Astrocyte (in vitro differentiated cells and primary cell): ENCODE data around the gene DLG1.
"Not testable (repeated sequence)": the region's sequence is repeated elsewhere in the genome, so short reads cannot be mapped to it uniquely, and the experiment has no call there.

ENCODE experiments used
- CTCF ChIP-seq: IDR thresholded peaks from 2 replicates; pipeline ENCODE4 v1.5.1; 2011; ENCODE audit warnings: low read depth, mild to moderate bottlenecking, inconsistent platforms, low read length, moderate library complexity; ENCODE audit not compliant: insufficient read depth
- EZH2 ChIP-seq: IDR thresholded peaks from 2 replicates; pipeline ENCODE4 v1.6.1; 2012; ENCODE audit warnings: mild to moderate bottlenecking, low read length, inconsistent platforms; ENCODE audit not compliant: insufficient read depth

GRCh38 chr3:197033764-197034163 lies 264.6 kb downstream of the DLG1 start:
- not testable (repeated sequence) for TF ChIP-seq CTCF, EZH2
